Astrocyte (in vitro differentiated cells and primary cell): ENCODE measurements around the gene IFI16. TPM values are rescaled to one million over a fixed set of nuclear protein-coding genes. Genes with fewer than 3 reads are reported as not detected.
A peak's percentile ranks its signal among the peaks of the same experiment; 100 is the strongest.
"Not testable (repeated sequence)": the region's sequence is repeated elsewhere in the genome, so short reads cannot be mapped to it uniquely, and the experiment has no call there.

Experiments used
- DNase-seq: peaks from one replicate; pipeline ENCODE4 v3.0.0-alpha.2; 2010; ENCODE audit warnings: low read depth
- FAIRE-seq: peaks from 2 replicates; lab custom pipeline; 2011; peaks lifted over from hg19 to GRCh38; lab: Jason Lieb, UNC
- H2AFZ ChIP-seq: 2 replicates; pipeline ENCODE4 v1.6.0; 2012; ENCODE audit warnings: low read depth, low read length, inconsistent platforms
- H3K27ac ChIP-seq: 2 replicates; pipeline ENCODE4 v1.5.1; 2011; ENCODE audit warnings: low read depth, low read length, inconsistent platforms
- H3K27me3 ChIP-seq: 2 replicates; pipeline ENCODE4 v1.6.0; 2011; ENCODE audit warnings: low read length, inconsistent platforms; ENCODE audit not compliant: insufficient read depth
- H3K36me3 ChIP-seq: 2 replicates; pipeline ENCODE4 v1.5.1; 2011; ENCODE audit warnings: low read length, inconsistent platforms; ENCODE audit not compliant: insufficient read depth
- H3K4me1 ChIP-seq: 2 replicates; pipeline ENCODE4 v1.5.1; 2011; ENCODE audit warnings: low read length, inconsistent platforms; ENCODE audit not compliant: insufficient read depth
- H3K4me2 ChIP-seq: 2 replicates; pipeline ENCODE4 v1.6.0; 2012; ENCODE audit warnings: low read length, inconsistent platforms
- H3K4me3 ChIP-seq: 2 replicates; pipeline ENCODE4 v1.5.1; 2011; ENCODE audit warnings: low read depth, mild to moderate bottlenecking, low read length, inconsistent platforms; ENCODE audit not compliant: insufficient read depth
- H3K79me2 ChIP-seq: 2 replicates; pipeline ENCODE4 v1.6.0; 2012; ENCODE audit warnings: mild to moderate bottlenecking, low read length, inconsistent platforms; ENCODE audit not compliant: insufficient read depth
- H3K9ac ChIP-seq: 2 replicates; pipeline ENCODE4 v1.6.0; 2012; ENCODE audit warnings: mild to moderate bottlenecking, low read length, inconsistent platforms
- H3K9me3 ChIP-seq: 2 replicates; pipeline ENCODE4 v1.5.1; 2012; ENCODE audit warnings: low read depth, mild to moderate bottlenecking, low read length, inconsistent platforms; ENCODE audit not compliant: insufficient read depth
- H4K20me1 ChIP-seq: 2 replicates; pipeline ENCODE4 v1.6.0; 2012; ENCODE audit warnings: low read length, inconsistent platforms; ENCODE audit not compliant: insufficient read depth
- H3K27ac Mint-ChIP-seq: one replicate; pipeline ENCODE4 v1.8.0; 2021; ENCODE audit warnings: mild to moderate bottlenecking, mixed read lengths; ENCODE audit not compliant: unreplicated experiment
- H3K27me3 Mint-ChIP-seq: one replicate; pipeline ENCODE4 v1.8.0; 2021; ENCODE audit warnings: low read depth, mixed read lengths; ENCODE audit not compliant: unreplicated experiment
- H3K36me3 Mint-ChIP-seq: one replicate; pipeline ENCODE4 v1.8.0; 2021; ENCODE audit warnings: low read depth, mixed read lengths; ENCODE audit not compliant: unreplicated experiment
- H3K4me1 Mint-ChIP-seq: one replicate; pipeline ENCODE4 v1.8.0; 2021; ENCODE audit warnings: low read depth, mixed read lengths; ENCODE audit not compliant: unreplicated experiment
- H3K4me3 Mint-ChIP-seq: one replicate; pipeline ENCODE4 v1.8.0; 2021; ENCODE audit warnings: mild to moderate bottlenecking, moderate library complexity, mixed read lengths; ENCODE audit not compliant: unreplicated experiment
- H3K9me3 Mint-ChIP-seq: one replicate; pipeline ENCODE4 v1.8.0; 2021; ENCODE audit warnings: mild to moderate bottlenecking, mixed read lengths; ENCODE audit not compliant: unreplicated experiment
- EZH2 ChIP-seq: IDR thresholded peaks from 2 replicates; pipeline ENCODE4 v1.6.1; 2012; ENCODE audit warnings: mild to moderate bottlenecking, low read length, inconsistent platforms; ENCODE audit not compliant: insufficient read depth
- total RNA-seq: library from RNA; stranded (reverse); gene quantifications from 2 replicates; pipeline ENCODE4 v1.2.1, GENCODE V29; 2021
- TF ChIP-seq, protein P1 (sequence below): IDR thresholded peaks from 2 replicates; pipeline ENCODE4 v1.5.1; 2011; ENCODE audit warnings: low read depth, mild to moderate bottlenecking, inconsistent platforms, low read length, moderate library complexity; ENCODE audit not compliant: insufficient read depth

Gene IFI16
- total RNA-seq, 1 donor from 2014 or later = 109 TPM

DNA sequence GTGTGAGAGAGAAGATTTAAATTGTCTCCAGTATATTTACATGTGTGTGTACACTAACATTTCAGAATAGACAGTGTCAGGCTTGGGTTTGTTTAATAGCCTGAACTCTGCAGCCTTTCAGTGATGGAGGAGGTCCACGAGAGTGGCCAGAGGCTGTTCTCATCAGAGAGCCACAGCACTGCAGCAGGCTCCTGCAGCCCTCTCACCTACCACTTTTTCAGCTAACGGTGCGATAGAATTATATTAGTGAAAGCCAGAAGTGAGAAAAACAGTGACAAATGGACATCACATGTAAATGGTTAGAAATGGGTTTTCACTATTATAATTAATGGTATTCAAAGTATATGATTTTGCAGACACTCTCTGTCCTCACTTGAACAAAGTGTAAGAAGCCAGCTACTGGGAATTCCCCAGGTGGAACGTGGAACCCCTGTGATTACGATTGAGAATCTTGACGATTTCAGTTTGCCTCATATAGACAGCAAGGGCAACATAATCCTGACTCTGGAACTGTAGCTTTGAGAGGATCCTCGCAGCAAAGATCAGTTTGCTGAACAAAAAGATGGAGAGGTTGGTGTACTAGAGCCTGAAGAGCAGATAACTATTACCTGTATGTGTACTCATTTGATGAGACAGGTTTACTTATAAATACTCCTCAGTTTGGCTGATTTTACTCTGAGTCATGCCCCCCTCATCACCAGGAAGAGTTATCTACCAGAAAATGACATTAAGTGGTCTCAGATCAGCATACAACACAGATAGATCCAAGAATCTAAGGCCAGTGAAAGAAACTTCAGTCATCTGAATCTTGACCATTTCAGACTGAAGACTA lies 31.4 kb downstream of the IFI16 start:
- peaks cover 20% of the 10 kb centered on the region for H3K36me3 ChIP-seq
- DNase-seq (no peak), FAIRE-seq (no peak)
- Mint-ChIP-seq H3K27ac (peak overlapping the region; percentile 28), H3K36me3 (peaks cover 14% of the 10 kb centered on the region), H3K9me3 (no peaks in the 10 kb centered on the region), H3K4me1 (peaks cover 16% of the 10 kb centered on the region), H3K27me3 (no peaks in the 10 kb centered on the region), H3K4me3 (no peak overlapping the region)
- H2AFZ ChIP-seq = no peak overlapping the region
- peaks cover 19% of the 10 kb centered on the region for H3K4me1 ChIP-seq
- no peak overlapping the region for H3K4me3 ChIP-seq
- no peaks in the 10 kb centered on the region for H3K79me2 ChIP-seq
- H3K27me3 ChIP-seq = no peaks in the 10 kb centered on the region
- H4K20me1 ChIP-seq = no peaks in the 10 kb centered on the region
- peak overlapping the region; percentile 51 for H3K4me2 ChIP-seq
- H3K9ac ChIP-seq = peak overlapping the region; percentile 28
- TF ChIP-seq EZH2 = no peak
- TF ChIP-seq, protein P1, sequence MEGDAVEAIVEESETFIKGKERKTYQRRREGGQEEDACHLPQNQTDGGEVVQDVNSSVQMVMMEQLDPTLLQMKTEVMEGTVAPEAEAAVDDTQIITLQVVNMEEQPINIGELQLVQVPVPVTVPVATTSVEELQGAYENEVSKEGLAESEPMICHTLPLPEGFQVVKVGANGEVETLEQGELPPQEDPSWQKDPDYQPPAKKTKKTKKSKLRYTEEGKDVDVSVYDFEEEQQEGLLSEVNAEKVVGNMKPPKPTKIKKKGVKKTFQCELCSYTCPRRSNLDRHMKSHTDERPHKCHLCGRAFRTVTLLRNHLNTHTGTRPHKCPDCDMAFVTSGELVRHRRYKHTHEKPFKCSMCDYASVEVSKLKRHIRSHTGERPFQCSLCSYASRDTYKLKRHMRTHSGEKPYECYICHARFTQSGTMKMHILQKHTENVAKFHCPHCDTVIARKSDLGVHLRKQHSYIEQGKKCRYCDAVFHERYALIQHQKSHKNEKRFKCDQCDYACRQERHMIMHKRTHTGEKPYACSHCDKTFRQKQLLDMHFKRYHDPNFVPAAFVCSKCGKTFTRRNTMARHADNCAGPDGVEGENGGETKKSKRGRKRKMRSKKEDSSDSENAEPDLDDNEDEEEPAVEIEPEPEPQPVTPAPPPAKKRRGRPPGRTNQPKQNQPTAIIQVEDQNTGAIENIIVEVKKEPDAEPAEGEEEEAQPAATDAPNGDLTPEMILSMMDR = no peak
- H3K27ac ChIP-seq = peak overlapping the region; percentile 76
- H3K9me3 ChIP-seq = no peaks in the 10 kb centered on the region

DNA sequence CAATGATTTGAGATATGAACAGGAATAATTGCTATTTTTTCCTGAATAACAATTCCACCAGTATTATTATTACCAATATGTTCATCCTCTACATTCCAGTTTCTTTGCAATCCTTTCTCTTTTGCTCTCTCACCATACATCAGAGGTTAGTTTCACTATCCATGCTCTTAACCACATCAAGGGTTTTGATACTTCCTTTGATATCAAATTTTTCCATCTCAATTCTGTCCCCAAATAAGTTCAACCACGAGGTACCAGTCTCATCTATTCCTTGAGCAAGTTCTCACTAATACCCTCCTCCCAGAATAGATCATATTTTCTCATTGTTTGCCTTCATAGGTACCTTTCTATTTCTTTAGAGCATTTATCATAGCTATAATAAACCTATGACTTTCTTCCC lies 36.8 kb downstream of the IFI16 start:
- not testable (repeated sequence) for H3K4me3 ChIP-seq, H3K4me2 ChIP-seq, H3K9ac ChIP-seq, H3K4me3 Mint-ChIP-seq, DNase-seq, H3K79me2 ChIP-seq, FAIRE-seq, H3K4me1 ChIP-seq, H3K4me1 Mint-ChIP-seq, H3K27ac Mint-ChIP-seq, H3K27me3 ChIP-seq, H3K27me3 Mint-ChIP-seq, H3K9me3 Mint-ChIP-seq, H3K9me3 ChIP-seq, H4K20me1 ChIP-seq, H3K27ac ChIP-seq, H2AFZ ChIP-seq
- H3K36me3 Mint-ChIP-seq = peaks cover 24% of the 10 kb centered on the region
- H3K36me3 ChIP-seq = peaks cover 14% of the 10 kb centered on the region

DNA sequence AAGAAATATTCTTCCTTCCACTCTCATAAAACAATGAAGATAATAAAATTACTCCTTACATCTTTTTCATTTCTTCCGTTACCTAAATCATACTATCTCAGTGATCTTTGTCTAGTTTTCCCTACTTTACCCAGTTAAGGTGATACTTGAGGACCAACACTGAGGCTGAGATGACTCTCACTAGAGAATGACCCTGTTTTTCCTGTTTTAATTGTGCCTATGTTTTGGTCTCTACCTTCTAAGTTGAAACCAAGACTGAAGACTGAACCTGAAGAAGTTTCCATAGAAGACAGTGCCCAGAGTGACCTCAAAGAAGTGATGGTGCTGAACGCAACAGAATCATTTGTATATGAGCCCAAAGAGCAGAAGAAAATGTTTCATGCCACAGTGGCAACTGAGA lies 41.7 kb downstream of the IFI16 start:
- no peaks in the 10 kb centered on the region for H3K27me3 Mint-ChIP-seq
- Histone ChIP-seq H3K36me3 (peaks cover 36% of the 10 kb centered on the region), H4K20me1 (no peaks in the 10 kb centered on the region), H3K4me2 (no peak overlapping the region), H3K27me3 (no peaks in the 10 kb centered on the region), H2AFZ (no peak overlapping the region), H3K27ac (no peak overlapping the region), H3K79me2 (no peaks in the 10 kb centered on the region), H3K4me1 (peaks cover 6% of the 10 kb centered on the region), H3K4me3 (no peak overlapping the region), H3K9me3 (no peaks in the 10 kb centered on the region), H3K9ac (no peak overlapping the region)
- no peaks in the 10 kb centered on the region for H3K9me3 Mint-ChIP-seq
- H3K4me3 Mint-ChIP-seq = no peak overlapping the region
- no peak overlapping the region for H3K27ac Mint-ChIP-seq
- FAIRE-seq (no peak), DNase-seq (no peak)
- TF ChIP-seq, protein P1 = no peak
- TF ChIP-seq EZH2 = no peak
- H3K4me1 Mint-ChIP-seq = peaks cover 7% of the 10 kb centered on the region
- peaks cover 45% of the 10 kb centered on the region for H3K36me3 Mint-ChIP-seq
